ACC112 (cell line): ENCODE data around the gene MTMR12.
"Not testable (repeated sequence)": the region's sequence is repeated elsewhere in the genome, so short reads cannot be mapped to it uniquely, and the experiment has no call there.

Source experiments
- H2AFZ ChIP-seq: fragments of 200-600 bp; sonication (generic); one replicate; pipeline ENCODE4 v1.6.0; 2017; ENCODE audit warnings: antibody characterized with exemption, low read length; ENCODE audit not compliant: unreplicated experiment
- H3K27ac ChIP-seq: fragments of 200-600 bp; sonication (generic); 2 replicates; pipeline ENCODE4 v1.5.1; 2014; ENCODE audit warnings: low read depth, mild to moderate bottlenecking, antibody characterized with exemption, low read length, moderate library complexity
- H3K27me3 ChIP-seq: fragments of 200-600 bp; sonication (generic); 2 replicates; pipeline ENCODE4 v1.6.1; 2014; ENCODE audit warnings: mild to moderate bottlenecking, antibody characterized with exemption, low read length, moderate library complexity, mixed read lengths; ENCODE audit not compliant: insufficient read depth
- H3K36me3 ChIP-seq: fragments of 200-600 bp; sonication (generic); 2 replicates; pipeline ENCODE4 v1.6.1; 2016; ENCODE audit warnings: mild to moderate bottlenecking, antibody characterized with exemption, low read length, moderate library complexity, mixed read lengths; ENCODE audit not compliant: insufficient read depth
- H3K4me1 ChIP-seq: fragments of 200-600 bp; sonication (generic); one replicate; pipeline ENCODE4 v1.6.1; 2016; ENCODE audit warnings: low read length, mixed read lengths; ENCODE audit not compliant: insufficient read depth, unreplicated experiment, control insufficient read depth
- H3K4me3 ChIP-seq: fragments of 200-600 bp; sonication (generic); 2 replicates; pipeline ENCODE4 v1.5.1; 2014; ENCODE audit warnings: mild to moderate bottlenecking, low read depth, low read length
- H3K79me2 ChIP-seq: fragments of 200-600 bp; sonication (generic); one replicate; pipeline ENCODE4 v1.6.0; 2016; ENCODE audit warnings: low read length; ENCODE audit not compliant: control insufficient read depth, unreplicated experiment, insufficient read depth

MTMR12 gene

DNA sequence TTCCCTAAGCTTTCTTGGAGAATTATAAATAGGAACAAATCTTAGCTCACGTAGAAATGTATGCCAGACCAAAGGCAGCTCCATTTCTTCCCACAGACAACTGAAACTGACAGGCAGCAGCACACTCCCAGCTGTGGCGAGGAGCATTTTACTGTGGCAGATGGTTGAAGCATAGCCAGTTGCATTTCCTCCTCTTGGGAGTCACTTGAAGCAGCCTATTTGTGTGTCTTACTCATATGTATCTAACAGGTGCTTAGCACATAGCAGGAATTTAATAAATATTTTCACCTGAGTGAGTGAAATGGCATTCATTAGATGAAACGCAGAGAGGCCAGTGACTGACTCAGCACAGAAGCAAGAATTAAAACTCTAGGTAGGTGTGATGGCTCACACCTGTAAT is 12.3 kb upstream of the MTMR12 start:
- Histone ChIP-seq H3K27ac (no peak overlapping the region), H3K79me2 (no peaks in the 10 kb centered on the region), H3K36me3 (no peaks in the 10 kb centered on the region), H3K4me3 (no peak overlapping the region), H3K4me1 (no peaks in the 10 kb centered on the region), H2AFZ (no peak overlapping the region), H3K27me3 (no peaks in the 10 kb centered on the region)

DNA sequence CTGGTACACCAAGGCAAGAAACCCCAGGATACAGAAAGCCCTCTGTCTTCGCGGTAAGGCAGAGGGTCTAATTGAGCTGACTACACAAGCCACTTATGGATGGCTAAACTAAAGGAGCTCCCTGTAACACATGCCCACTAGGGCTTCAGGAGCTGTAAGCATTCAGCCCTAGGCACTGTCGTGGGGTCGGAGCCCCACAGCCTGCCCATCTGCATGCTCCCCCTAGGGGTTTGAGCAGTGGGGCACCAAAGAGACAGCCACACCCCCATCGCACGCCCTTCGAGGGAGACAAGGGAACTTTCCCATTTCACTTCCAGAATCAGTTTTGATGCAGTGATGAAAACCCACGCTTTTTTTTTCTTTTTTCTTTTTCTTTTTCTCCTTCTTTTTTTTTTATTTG is 11.0 kb upstream of the MTMR12 start:
- Histone ChIP-seq H2AFZ (no peak overlapping the region), H3K4me3 (no peak overlapping the region), H3K79me2 (no peaks in the 10 kb centered on the region), H3K27ac (no peak overlapping the region), H3K36me3 (no peaks in the 10 kb centered on the region), H3K27me3 (no peaks in the 10 kb centered on the region), H3K4me1 (no peaks in the 10 kb centered on the region)

DNA sequence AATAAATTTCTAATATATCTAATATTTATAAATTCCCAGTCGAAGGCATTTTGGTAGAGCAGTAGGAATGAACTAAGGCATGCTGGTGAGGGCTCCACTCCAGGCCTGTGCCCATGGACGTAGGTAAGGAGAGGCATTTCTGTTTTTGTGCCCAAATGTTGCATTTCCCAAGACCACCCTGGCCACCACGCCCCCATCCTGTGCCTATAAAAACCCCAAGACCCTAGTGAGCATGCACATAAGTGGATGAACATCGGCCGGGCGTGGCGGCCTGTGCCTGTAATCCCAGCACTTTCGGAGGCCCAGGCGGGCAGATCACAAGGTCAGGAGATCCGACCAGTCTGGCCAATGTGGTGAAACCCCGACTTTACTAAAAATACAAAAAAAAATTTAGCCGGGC is 10.1 kb upstream of the MTMR12 start:
- Histone ChIP-seq H3K4me3 (no peak overlapping the region), H3K27me3 (no peaks in the 10 kb centered on the region), H3K79me2 (no peaks in the 10 kb centered on the region), H3K36me3 (no peaks in the 10 kb centered on the region), H2AFZ (no peak overlapping the region), H3K4me1 (no peaks in the 10 kb centered on the region), H3K27ac (no peak overlapping the region)

DNA sequence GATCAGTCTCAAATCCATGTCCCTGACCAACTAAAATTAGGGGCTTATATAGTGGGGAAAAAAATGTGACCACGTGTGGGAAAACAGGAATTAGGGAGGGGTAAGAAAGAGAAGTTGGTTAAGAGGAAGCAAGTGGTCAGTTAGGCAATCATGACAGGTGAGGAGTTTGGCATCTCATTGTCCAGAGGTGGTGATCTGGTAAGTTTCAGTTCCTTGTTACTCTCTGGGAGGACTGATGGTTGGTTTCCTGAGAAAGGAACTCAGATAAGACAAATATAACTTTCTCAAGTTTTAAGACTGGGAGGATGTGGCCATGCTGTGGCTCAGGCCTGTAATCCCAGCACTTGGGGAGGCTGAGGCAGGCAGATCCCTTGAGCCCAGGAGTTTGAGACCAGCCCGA is 9.0 kb upstream of the MTMR12 start:
- H3K79me2 ChIP-seq, H3K27me3 ChIP-seq, H3K36me3 ChIP-seq, H3K27ac ChIP-seq, H2AFZ ChIP-seq, H3K4me3 ChIP-seq, H3K4me1 ChIP-seq: not testable (repeated sequence)

DNA sequence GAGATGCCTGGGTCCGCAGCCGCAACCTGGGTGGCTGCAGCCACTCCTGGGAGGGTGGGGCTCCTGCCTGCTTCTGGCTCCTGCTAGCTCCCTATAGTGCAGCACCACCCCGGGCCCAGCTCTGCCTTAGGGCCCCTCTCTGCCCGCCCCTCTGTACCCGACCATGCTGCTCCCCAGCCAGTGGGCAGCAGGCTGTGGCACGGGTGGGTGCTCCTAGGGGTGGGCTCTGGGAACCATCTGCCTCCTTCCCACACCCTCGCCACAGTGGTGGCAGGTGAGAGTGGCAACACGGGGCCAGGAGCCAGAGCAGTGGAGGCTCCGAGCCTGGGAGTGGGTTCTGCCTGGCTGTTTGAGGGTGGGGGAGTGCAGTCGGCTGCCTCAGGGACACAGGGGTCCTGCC is 7.8 kb upstream of the MTMR12 start:
- Histone ChIP-seq H2AFZ (no peak overlapping the region), H3K4me1 (no peaks in the 10 kb centered on the region), H3K4me3 (no peak overlapping the region), H3K27ac (no peak overlapping the region), H3K36me3 (no peaks in the 10 kb centered on the region), H3K27me3 (no peaks in the 10 kb centered on the region), H3K79me2 (no peaks in the 10 kb centered on the region)

DNA sequence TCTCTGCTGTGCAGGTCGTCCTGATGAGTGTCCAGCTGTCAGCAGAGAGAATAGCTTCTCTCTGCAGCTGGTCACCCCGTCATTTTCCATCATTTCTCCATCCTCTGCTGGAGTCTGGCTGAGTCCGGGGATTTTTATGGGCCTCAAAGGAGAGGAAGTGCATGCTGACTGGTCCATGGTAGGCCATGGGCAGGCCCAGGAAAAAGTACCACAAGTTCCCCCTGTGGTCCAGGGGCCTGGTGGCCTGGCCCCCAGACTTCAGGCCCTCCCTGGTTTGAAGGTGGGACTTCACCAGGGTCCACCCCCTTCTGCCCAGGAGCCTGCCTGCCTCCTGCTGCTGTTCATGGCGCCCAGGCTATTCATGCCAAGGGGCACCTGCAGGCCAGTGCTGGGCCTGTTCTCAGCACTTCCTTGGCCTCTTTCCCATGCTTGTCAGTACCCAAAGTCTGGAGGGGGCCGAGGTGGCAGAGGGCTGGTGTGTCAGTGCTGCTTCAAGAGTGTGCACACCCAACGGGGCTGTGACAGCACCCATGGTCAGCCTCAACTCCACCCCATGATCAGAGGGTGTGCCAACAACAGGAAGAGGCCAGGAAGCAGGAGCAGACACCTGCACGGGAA is 7.3 kb upstream of the MTMR12 start:
- Histone ChIP-seq H3K27ac (no peak overlapping the region), H2AFZ (no peak overlapping the region), H3K36me3 (no peaks in the 10 kb centered on the region), H3K79me2 (no peaks in the 10 kb centered on the region), H3K4me3 (no peak overlapping the region), H3K4me1 (no peaks in the 10 kb centered on the region), H3K27me3 (no peaks in the 10 kb centered on the region)

DNA sequence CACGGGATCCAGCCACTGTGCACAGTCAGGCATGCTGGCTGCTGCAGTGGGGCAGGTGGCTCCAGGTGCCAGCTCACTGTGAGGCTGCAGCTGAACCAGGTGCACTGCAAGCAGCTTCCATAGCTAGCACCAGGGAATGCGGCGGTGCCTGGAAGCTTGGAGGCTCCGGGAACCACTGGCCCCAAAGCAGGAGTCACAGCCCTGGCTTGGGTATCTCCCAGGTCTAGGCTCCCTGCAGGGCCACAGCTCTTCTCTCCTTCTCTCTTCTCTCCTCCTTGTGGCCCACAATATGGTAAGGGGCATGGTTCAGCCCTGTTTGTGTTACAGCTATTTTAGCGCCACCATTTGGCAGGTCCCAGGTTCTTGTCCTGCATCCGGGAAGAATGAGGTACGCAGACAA is 6.7 kb upstream of the MTMR12 start:
- Histone ChIP-seq H3K4me1 (no peaks in the 10 kb centered on the region), H2AFZ (no peak overlapping the region), H3K36me3 (no peaks in the 10 kb centered on the region), H3K79me2 (no peaks in the 10 kb centered on the region), H3K27me3 (no peaks in the 10 kb centered on the region), H3K27ac (no peak overlapping the region), H3K4me3 (no peak overlapping the region)

DNA sequence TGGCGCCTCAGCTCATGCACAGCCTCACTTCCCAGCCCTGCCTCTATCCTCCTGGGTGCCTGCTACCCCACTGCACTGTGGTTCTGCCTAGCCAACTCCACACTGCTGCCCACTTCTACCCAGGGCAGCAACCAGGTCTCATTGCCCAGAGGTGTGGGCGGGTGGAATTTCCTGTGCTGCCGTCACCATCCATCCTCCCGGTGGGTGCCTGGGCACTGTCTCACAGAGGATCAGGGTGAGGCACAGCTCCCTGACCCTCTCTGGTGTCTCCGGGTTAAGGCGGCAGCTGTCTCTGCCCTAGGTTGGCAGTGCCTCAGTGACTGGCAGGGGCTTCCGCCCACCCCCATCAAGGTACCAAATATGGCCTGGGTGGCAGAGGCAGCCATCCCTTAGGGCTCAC is 4.3 kb upstream of the MTMR12 start:
- Histone ChIP-seq H2AFZ (no peak overlapping the region), H3K36me3 (no peaks in the 10 kb centered on the region), H3K4me3 (no peak overlapping the region), H3K27me3 (no peaks in the 10 kb centered on the region), H3K4me1 (no peaks in the 10 kb centered on the region), H3K27ac (no peak overlapping the region), H3K79me2 (peaks cover under 1% of the 10 kb centered on the region)

DNA sequence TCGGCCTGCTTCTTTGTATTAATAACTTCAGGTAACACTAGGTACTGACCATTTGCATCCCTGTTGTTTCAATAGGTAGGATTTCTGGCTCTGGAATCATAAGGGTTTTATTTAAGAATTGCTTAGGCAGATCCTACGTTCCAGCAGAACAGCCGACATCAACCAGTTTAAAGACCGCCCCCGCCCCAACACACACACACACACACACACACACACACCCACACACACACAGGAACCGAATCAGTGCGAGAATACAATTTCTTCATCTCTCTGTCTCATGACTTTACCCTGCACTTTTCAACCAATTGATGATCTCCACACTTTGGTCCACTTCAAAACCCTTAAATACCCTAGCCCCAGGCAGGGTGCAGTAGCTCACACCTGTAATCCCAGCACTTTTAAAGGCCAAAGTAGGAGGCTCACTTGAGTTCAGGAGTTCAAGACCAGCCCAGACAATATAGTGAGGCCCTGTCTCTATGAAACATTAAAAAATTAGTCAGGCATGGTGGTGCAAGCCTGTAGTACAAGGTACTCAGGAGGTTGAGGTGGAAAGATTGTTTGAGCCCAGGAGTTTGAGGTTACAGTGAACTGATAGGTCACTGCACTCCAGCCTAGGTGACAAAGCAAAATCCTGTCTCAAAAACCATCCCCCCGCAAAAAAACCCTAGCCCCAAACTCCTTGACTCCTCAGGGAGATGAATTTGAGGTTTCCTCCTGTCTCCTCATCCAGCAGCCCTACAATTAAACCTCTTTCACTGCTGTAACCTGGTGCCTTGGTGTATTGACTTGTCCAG is 2.7 kb upstream of the MTMR12 start:
- H3K27ac ChIP-seq: no peak overlapping the region
- H3K4me1 ChIP-seq: peaks cover 8% of the 10 kb centered on the region
- H3K27me3 ChIP-seq: no peaks in the 10 kb centered on the region
- H3K36me3 ChIP-seq: no peaks in the 10 kb centered on the region
- no peak overlapping the region for H3K4me3 ChIP-seq
- no peak overlapping the region for H2AFZ ChIP-seq
- peaks cover 13% of the 10 kb centered on the region for H3K79me2 ChIP-seq

DNA sequence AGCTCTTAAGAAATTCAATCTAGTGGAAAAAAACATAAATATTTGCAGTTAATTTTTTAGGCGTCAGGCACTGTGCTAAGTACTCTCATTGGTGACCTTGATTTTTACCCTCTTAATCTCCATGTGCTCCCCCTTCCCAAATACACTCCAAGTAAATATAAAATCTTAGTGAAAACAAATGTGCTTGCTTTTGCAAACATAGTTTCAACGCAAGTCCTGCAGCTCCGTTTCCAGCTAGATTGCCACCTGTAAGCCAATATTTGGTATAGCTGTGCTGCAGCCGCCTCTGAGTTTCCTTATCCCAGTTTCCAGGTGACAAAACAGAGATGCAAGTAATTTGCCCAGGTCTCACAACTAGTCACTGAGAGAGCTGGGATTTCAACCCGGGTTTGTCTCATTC is 1.9 kb upstream of the MTMR12 start:
- H3K27me3 ChIP-seq: no peaks in the 10 kb centered on the region

DNA sequence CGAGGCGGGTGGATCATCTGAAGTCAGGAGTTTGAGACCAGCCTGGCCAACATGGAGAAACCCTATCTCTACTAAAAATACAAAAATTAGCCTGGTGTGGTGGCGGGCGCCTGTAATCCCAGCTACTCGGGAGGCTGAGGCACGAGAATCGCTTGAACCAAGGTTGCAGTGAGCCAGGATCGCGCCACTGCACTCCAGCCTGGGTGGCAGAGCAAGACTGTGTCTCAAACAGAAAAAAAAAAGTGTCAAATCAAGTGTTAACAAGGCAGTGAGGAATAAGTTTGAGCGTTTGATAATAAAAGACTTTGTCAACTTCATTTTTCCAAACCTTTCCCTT is 1.4 kb upstream of the MTMR12 start:
- not testable (repeated sequence) for H2AFZ ChIP-seq, H3K4me3 ChIP-seq, H3K27ac ChIP-seq, H3K27me3 ChIP-seq, H3K4me1 ChIP-seq, H3K36me3 ChIP-seq
- H3K79me2 ChIP-seq: peaks cover 26% of the 10 kb centered on the region

More for the DNA sequence above, 1.9 kb upstream of the MTMR12 start:
- no peak overlapping the region for H3K27ac ChIP-seq
- no peak overlapping the region for H3K4me3 ChIP-seq
- H2AFZ ChIP-seq: no peak overlapping the region
- peaks cover 8% of the 10 kb centered on the region for H3K4me1 ChIP-seq
- no peaks in the 10 kb centered on the region for H3K36me3 ChIP-seq
- H3K79me2 ChIP-seq: peaks cover 21% of the 10 kb centered on the region
